GM18909 (cell line): ENCODE data around the gene SMYD2.

Source experiments
- ATAC-seq: cut with Tn5 transposase; IDR thresholded peaks from one replicate; pipeline ENCODE4 v1.9.1; 2021; ENCODE audit warnings: mild to moderate bottlenecking; ENCODE audit not compliant: unreplicated experiment, poor library complexity

Gene SMYD2

DNA sequence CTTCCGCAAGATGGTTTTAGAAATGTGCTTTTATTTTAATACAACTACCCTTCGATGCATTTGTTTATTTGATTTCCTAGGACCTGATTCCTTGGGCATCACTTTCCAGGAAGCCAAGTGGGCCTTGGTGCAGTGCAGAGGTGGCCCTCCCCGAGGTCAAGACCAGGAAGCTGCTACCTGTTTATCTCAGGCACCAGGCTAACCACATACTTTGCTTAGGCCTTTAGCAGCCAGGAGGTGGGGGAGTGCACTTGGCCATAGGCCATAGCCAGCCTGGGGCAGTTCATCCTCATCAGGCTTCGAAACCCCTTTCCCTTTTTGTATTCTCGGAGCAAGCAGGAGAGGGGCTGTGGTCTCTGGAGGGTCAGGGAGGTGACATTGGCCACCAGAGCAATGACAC lies 45.4 kb downstream of the SMYD2 start:
- peak; percentile 52 for ATAC-seq

DNA sequence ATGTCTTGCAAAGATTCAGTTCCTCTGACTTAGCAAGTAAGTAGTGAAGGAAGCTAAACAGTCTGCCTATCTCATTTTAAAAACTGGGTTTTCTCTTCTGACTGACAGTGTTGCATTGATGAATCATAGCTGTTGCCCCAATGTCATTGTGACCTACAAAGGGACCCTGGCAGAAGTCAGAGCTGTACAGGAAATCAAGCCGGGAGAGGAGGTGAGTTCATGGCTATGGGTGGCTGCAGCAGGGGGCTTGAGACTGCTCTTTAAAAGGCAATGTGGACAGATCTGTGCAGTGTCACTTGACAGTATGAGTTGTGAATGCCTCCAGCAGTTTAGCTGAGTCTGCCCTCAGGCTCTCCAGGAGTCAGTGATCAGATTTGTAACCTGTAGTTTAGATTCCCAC lies 46.6 kb downstream of the SMYD2 start:
- ATAC-seq: no peak

- peak; percentile 87 for ATAC-seq
Measured at GRCh38 chr1:214328770-214329469, 48.0 kb downstream of the SMYD2 start.

DNA sequence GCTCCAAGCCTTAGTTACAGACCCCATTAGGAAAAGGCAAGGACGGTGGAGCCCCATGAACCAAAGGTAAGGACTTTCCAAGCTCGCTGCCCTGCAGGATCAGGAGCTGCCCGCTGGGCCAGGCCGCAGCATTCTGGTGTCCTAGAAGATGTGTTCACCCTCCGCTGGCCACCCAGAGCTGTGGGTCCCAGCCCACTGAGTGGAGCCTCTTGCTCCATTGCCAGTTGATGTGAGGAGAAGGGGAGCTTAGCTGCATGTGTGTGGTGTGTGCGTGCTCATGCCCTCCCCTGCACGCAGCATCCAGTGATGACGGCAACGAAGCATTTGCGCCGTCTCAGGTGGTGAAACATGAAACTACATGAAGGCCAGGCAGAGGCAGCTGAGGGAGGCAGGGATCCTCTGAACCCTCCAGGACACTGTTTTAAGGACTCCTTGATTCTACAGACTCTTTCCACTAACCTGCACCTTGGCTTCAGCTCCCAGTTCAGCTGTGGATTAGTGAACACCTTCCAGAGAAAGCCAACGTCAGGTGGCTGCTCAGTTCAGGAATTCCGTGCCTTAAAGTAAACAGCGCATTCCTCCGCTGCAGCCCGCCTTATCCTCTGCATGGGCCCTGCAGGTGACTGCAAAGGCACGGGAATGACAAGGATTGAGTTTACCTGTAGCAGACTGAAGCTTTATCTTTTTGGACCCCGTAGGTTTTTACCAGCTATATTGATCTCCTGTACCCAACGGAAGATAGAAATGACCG lies 48.7 kb downstream of the SMYD2 start:
- no peak for ATAC-seq

GRCh38 chr1:214330222-214330621 lies 49.3 kb downstream of the SMYD2 start:
- no peak for ATAC-seq

- no peak for ATAC-seq
Measured at GRCh38 chr1:214330715-214331114, 49.8 kb downstream of the SMYD2 start.

GRCh38 chr1:214331180-214331579 lies 50.2 kb downstream of the SMYD2 start:
- no peak for ATAC-seq

GRCh38 chr1:214331827-214332423 lies 51.0 kb downstream of the SMYD2 start:
- ATAC-seq: peak; percentile 44

DNA sequence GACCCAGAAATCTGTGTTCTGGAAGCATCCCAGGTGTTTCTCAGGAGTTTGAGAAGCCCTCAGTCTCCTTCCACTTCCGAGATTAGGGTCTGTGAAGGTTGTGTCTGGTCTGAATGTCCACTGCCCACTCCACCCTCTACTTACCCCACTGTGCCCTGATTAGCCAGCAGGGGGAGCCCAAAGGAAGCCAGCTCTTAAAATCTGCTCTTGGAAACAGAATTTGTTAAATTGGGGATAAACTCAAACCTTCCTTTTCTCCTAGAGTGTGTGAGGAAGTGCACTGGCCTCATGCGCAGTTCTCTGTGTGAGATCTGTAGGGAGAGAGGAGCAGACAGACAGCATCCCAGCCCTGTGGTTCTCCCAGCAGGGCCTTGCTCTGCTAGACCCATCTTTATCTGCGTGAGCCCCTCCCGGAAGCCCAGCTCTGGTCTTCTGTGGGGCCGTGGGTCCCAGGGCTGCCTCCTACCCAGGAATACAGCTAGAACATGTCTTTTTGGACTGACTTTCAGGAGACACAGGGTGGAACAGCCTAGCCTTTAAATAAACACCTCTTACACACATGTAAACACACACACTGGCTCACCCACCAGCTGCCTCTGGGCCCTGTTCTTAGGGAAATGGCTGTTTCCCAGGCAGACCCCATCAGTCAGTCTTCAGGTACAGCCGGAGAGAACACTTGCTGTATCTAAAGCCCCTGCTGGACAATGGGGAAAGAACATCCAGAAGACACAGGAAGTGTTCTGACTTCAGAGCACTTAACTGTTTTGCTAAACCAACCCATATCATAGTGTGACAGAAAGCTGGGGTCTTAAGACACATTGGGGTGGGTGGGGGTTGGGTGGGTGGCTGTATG lies 52.2 kb downstream of the SMYD2 start:
- ATAC-seq: no peak

DNA sequence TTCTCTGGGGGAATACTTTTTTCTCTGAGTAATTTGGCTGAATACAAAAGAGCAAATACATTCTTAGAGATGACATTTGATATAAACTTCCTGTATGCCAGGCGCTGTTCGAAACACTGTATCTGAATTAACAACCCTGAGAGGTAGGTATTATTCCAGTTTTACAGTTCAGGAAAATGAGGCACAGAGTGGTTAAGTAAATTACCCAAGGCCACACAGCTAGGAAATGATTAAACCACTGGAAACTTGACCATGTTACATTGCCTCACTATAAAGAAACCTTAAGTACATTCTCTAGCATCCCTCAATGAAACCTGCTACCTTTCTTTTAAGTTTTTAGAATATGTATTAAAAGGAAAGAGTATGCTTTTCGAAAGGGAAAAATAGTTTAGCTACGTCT lies 54.6 kb downstream of the SMYD2 start:
- ATAC-seq: no peak

GRCh38 chr1:214337015-214337414 lies 56.1 kb downstream of the SMYD2 start:
- no peak for ATAC-seq

GRCh38 chr1:214337511-214337910 lies 56.6 kb downstream of the SMYD2 start:
- no peak for ATAC-seq

- no peak for ATAC-seq
Measured at GRCh38 chr1:214338212-214338611, 57.3 kb downstream of the SMYD2 start.

DNA sequence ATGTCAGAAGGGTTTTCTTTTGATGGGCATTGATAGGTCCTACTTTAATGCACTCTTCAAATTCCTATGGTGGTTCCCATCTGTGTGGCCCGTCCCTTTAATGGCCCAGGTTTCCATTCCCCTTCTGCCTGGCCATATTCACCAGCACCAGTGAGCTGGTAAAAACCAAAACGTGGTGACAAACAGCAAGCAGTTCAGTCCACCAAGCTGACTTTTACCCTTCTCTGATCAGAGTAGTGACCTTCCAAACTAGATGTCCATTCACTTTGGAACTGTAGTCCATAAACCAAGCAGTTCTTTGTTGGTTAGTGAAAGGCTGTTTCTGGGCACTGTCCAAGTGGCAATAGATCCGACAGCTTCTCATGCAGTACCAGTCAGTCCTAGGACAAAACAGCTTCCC lies 60.5 kb downstream of the SMYD2 start:
- ATAC-seq: no peak

- no peak for ATAC-seq
Measured at GRCh38 chr1:214341932-214342331, 61.0 kb downstream of the SMYD2 start.

- no peak for ATAC-seq
Measured at GRCh38 chr1:214342525-214342924, 61.6 kb downstream of the SMYD2 start.

- no peak for ATAC-seq
Measured at GRCh38 chr1:214344897-214345296, 63.9 kb downstream of the SMYD2 start.

DNA sequence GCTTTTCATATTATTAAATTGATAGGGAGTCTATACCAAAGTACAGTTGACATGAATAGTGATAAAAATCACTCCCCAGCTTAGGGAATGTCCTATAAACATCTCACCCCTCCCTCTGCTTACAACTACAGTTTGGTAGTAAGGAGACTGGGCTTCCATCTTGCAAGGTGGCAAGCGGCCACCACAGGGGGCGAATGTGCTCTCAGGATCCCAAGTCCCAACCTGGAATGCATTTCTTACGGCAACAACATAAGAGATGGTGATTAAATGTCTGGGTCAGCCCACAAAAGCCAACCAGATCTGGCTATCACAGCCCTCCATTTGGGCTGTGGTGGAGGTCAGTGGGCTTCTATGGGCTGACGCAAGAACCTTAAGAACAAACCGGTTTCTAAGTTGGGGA lies 68.0 kb downstream of the SMYD2 start:
- ATAC-seq: no peak

DNA sequence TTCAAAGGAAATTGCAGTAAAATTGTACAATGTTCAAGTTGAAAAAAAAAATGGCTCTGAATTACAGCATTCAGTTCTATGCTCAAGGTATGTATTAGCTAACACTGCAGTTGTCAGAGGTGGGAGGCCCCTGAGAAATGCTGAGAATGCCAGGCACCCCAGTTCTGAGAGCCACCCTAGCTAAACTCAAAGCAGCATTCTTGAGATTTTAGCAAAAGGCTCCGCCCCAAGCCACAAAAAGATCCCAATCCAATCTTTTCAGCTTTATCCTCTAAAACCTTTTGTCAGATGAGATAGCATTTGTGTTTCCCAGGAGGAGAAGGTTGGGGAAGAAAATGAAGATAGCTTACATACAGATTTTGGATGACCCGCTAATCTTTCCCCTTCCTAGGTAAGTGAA lies 68.8 kb downstream of the SMYD2 start:
- ATAC-seq: no peak

DNA sequence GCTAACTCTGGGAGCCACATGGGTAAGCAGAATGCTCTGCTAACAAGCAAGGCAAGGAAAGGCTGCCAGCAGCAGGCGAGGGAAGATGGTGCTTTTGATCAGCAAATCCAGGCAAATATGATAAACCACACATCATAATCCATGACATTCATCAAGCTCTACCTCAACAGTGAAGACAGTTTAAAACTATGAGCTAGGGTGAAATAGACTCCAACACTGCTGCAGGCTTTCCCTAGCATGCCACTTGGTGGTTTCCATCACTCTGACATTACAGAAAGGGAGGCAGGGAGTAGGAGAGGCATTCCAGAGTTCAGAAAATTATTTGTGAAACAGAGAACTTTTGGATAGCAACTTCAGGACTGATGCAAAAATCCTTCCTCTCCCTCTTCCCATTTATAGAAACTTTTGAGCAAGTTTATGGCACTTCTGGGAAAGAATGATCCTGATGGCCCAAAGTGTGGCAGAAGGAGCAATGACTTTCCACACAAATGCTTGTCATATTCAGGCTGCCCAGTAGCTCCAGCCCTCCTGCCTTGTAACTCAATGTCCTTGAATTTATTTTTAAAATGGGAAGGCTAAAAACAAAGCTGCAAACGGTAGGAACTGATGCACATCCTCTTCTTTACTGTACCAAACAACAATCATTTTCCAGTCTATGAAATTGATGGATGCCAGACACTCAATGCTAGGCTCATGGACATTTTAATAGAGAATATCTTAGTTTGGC lies 70.8 kb downstream of the SMYD2 start:
- no peak for ATAC-seq
